ENCODE data around the gene DYNC2H1. TPM values are rescaled to one million over a fixed set of nuclear protein-coding genes. Genes with fewer than 3 reads are reported as not detected.
"Not testable (repeated sequence)": the region's sequence is repeated elsewhere in the genome, so short reads cannot be mapped to it uniquely, and the experiment has no call there.

DYNC2H1 gene
- total RNA-seq, 1 donor from 2014 or later, result 12.5 TPM

- DNase-seq (ENCODE audit: low read depth, low spot score), result no peak
Observed at GRCh38 chr11:103364687-103365086, 255.5 kb downstream of the DYNC2H1 start.

- DNase-seq (ENCODE audit: low read depth, low spot score), result no peak
Observed at GRCh38 chr11:103367650-103368049, 258.4 kb downstream of the DYNC2H1 start.

- DNase-seq (ENCODE audit: low read depth, low spot score), result no peak
Observed at GRCh38 chr11:103368145-103368544, 258.9 kb downstream of the DYNC2H1 start.

GRCh38 chr11:103370076-103370475, 260.9 kb downstream of the DYNC2H1 start:
- no peak for DNase-seq (ENCODE audit: low read depth, low spot score)

- no peak for DNase-seq (ENCODE audit: low read depth, low spot score)
Observed at GRCh38 chr11:103372906-103373305, 263.7 kb downstream of the DYNC2H1 start.

- DNase-seq (ENCODE audit: low read depth, low spot score), result not testable (repeated sequence)
Observed at GRCh38 chr11:103374227-103374626, 265.0 kb downstream of the DYNC2H1 start.

GRCh38 chr11:103378931-103379330, 269.7 kb downstream of the DYNC2H1 start:
- DNase-seq (ENCODE audit: low read depth, low spot score), result no peak

- no peak for DNase-seq (ENCODE audit: low read depth, low spot score)
Observed at GRCh38 chr11:103380031-103380430, 270.8 kb downstream of the DYNC2H1 start.

GRCh38 chr11:103384652-103385051, 275.4 kb downstream of the DYNC2H1 start:
- DNase-seq (ENCODE audit: low read depth, low spot score), result no peak

GRCh38 chr11:103395612-103396011, 286.4 kb downstream of the DYNC2H1 start:
- DNase-seq (ENCODE audit: low read depth, low spot score), result peak; percentile 5

- DNase-seq (ENCODE audit: low read depth, low spot score), result no peak
Observed at GRCh38 chr11:103396237-103396636, 287.0 kb downstream of the DYNC2H1 start.

GRCh38 chr11:103397369-103397768, 288.1 kb downstream of the DYNC2H1 start:
- DNase-seq (ENCODE audit: low read depth, low spot score), result no peak

- no peak for DNase-seq (ENCODE audit: low read depth, low spot score)
Observed at GRCh38 chr11:103398829-103399228, 289.6 kb downstream of the DYNC2H1 start.

GRCh38 chr11:103406357-103406756, 297.1 kb downstream of the DYNC2H1 start:
- DNase-seq (ENCODE audit: low read depth, low spot score), result no peak

- DNase-seq (ENCODE audit: low read depth, low spot score), result no peak
Observed at GRCh38 chr11:103407641-103408040, 298.4 kb downstream of the DYNC2H1 start.

- no peak for DNase-seq (ENCODE audit: low read depth, low spot score)
Observed at GRCh38 chr11:103413266-103413888, 304.2 kb downstream of the DYNC2H1 start.

GRCh38 chr11:103418014-103418413, 308.8 kb downstream of the DYNC2H1 start:
- DNase-seq (ENCODE audit: low read depth, low spot score), result no peak

- no peak for DNase-seq (ENCODE audit: low read depth, low spot score)
Observed at GRCh38 chr11:103420593-103420992, 311.4 kb downstream of the DYNC2H1 start.

GRCh38 chr11:103433386-103434072, 324.3 kb downstream of the DYNC2H1 start:
- DNase-seq (ENCODE audit: low read depth, low spot score), result peak; percentile 35

- DNase-seq (ENCODE audit: low read depth, low spot score), result no peak
Observed at GRCh38 chr11:103434073-103434411, 324.8 kb downstream of the DYNC2H1 start.

- DNase-seq (ENCODE audit: low read depth, low spot score), result no peak
Observed at GRCh38 chr11:103436131-103436770, 327.0 kb downstream of the DYNC2H1 start.

GRCh38 chr11:103441021-103441420, 331.8 kb downstream of the DYNC2H1 start:
- no peak for DNase-seq (ENCODE audit: low read depth, low spot score)

GRCh38 chr11:103448966-103449365, 339.7 kb downstream of the DYNC2H1 start:
- DNase-seq (ENCODE audit: low read depth, low spot score), result no peak

Data from pulmonary artery endothelial cell (primary cell).